Heart right ventricle (tissue), 16 donors: ENCODE results near the gene ADO. TPM values are rescaled to one million over a fixed set of nuclear protein-coding genes. Genes with fewer than 3 reads are reported as not detected.

ENCODE experiments used
- ATAC-seq, 8 donors: fragments of 200-7000 bp; cut with Tn5 transposase; one replicate each; pipeline ENCODE4 v1.9.1; 2020; ENCODE audit warnings: mild to moderate bottlenecking in 8 of 8, moderate library complexity in 8 of 8, moderate number of reproducible peaks in 1 of 8
- DNase-seq, 2 donors: peaks; one replicate each; pipeline ENCODE4 v3.0.0-alpha.2; 2020
- H3K27ac ChIP-seq, 10 donors: fragments of 200-600 bp; sonication (generic) in 2 of 10; one replicate each; pipeline versions ENCODE4 v1.5.0 to v1.8.0; 2020 to 2022; ENCODE audit warnings: mild to moderate bottlenecking in 3 of 10
- H3K27me3 ChIP-seq, 7 donors: fragments of 200-600 bp; one replicate each; pipeline ENCODE4 v1.8.0; 2021 to 2022; ENCODE audit warnings: mild to moderate bottlenecking in 2 of 7
- H3K36me3 ChIP-seq, 9 donors: fragments of 200-600 bp; sonication (generic) in 1 of 9; one replicate each; pipeline versions ENCODE4 v1.5.0 to v1.8.0; 2020 to 2022; ENCODE audit warnings: mild to moderate bottlenecking in 2 of 9
- H3K4me1 ChIP-seq, 9 donors: fragments of 200-600 bp; sonication (generic) in 1 of 9; one replicate each; pipeline versions ENCODE4 v1.5.0 to v1.8.0; 2020 to 2022; ENCODE audit warnings: mild to moderate bottlenecking in 4 of 9
- H3K4me3 ChIP-seq, 10 donors: fragments of 200-600 bp; sonication (generic) in 2 of 10; one replicate each; pipeline versions ENCODE4 v1.5.0 to v1.8.0; 2020 to 2022; ENCODE audit warnings: mild to moderate bottlenecking in 7 of 10, moderate library complexity in 2 of 10
- H3K9me3 ChIP-seq, 11 donors: fragments of 200-600 bp in 10 of 11; sonication (generic) in 2 of 11; one replicate each; pipeline versions ENCODE4 v1.5.0 to v1.8.0; 2013 to 2022; ENCODE audit warnings: mild to moderate bottlenecking in 2 of 11, control low read depth in 1 of 11, moderate library complexity in 1 of 11
- CTCF ChIP-seq, 9 donors: fragments of 200-600 bp; sonication (generic) in 2 of 9; IDR thresholded peaks; one replicate each; pipeline versions ENCODE4 v1.5.0 to v1.8.0; 2021 to 2022; ENCODE audit warnings: antibody characterized with exemption in 9 of 9, mild to moderate bottlenecking in 5 of 9, moderate library complexity in 1 of 9
- WGBS, 2 donors: extraction: QIAGEN DNeasy Blood & Tissue Kit; methylation state at CpG; one replicate each; pipeline ENCODE4 v1.1.7; 2013; ENCODE audit warnings: inconsistent platforms in 1 of 2; 5-methylcytosine and 5-hydroxymethylcytosine counted together
- intact Hi-C, 10 donors: fragments of 100-400 bp; cut with DNase I; formaldehyde crosslinking; loops; one replicate each; pipeline versions ENCODE4 v1.11.1 to v1.14.2; 2022
- polyA plus RNA-seq, 2 donors: library from polyadenylated mRNA; stranded (reverse); fragments of 200-250 nt; gene quantifications; one replicate each; pipeline ENCODE4 v1.2.3, GENCODE V29; 2013
- total RNA-seq, 10 donors: library from RNA; stranded (reverse); fragmentation: NEBNext Ultra II Directional in 3 of 10; extraction: Animal tissue kit (Norgen Biotek cat#: 25700) in 3 of 10; gene quantifications; one replicate each; pipeline versions ENCODE4 v1.2.1 to v1.2.4, GENCODE V29; 2021 to 2023
- donor health status: Arrhythmogenic right ventricular cardiomyopathy.
- donor health status: ischemic (EF 13 %, LVEDD 7.1; RV severe dilation, severe dysfunction).
- donor health status: healthy with polysubstance abuse.
- donor health status: DM: no; HTN: yes; CAD: no.
- donor health status: DM: no; HTN: no; CAD: no.
- donor health status: ischemic (EF 25% LVEDD 6.9; RV normal size, moderate dysfunction).
- donor health status: ischemic (EF 25% LVEDD 5.7; RV mildly dilated, moderate dysfunction).
- donor health status: healthy.
- donor health status: DM: yes; HTN: yes; CAD: no.
- donor health status: Ischemic cardiomyopathy.
- donor health status: ischemic (EF 35%, LVEDD 5.7; RV mildly dilated, moderate dysfunction).
- donor health status: nonischemic (EF 11% LVEDD 7.7; RV severe dilation, severe dysfunction).
- donor health status: DM: yes; HTN: yes; CAD: no.
- donor health status: PGD.
- donor health status: ischemic (EF 29% LVEDD 5.4; RV normal size, mild dysfunction).
- donor health status: nonischemic (EF 23%, LVEDD 6.1; RV moderate dilation, normal function).

Gene ADO
- total and polyA plus RNA-seq, 12 donors, result 5.1 to 21.0 (median 17.0) TPM

GRCh38 chr10:62813453-62813852 lies 8.9 kb downstream of the ADO start:
- WGBS, 2 donors, result 89 to 93% methylated on average over 27 of the region's 27 CpGs
- intact Hi-C loops, result loop anchor here in 7 of 10 donors (10.0 kb wide), 4 partner anchors 199 to 379 kb away; no protein-coding TSS in a partner anchor

GRCh38 chr10:62813981-62814380 lies 9.5 kb downstream of the ADO start:
- Histone ChIP-seq H3K27ac (no peak overlapping the region), H3K9me3 (no peaks in the 10 kb centered on the region), H3K27me3 (peaks cover 0 to 41% (median 25%) of the 10 kb centered on the region in 7 donors), H3K4me3 (peak overlapping the region in 5 of 10 donors; percentile 67 to 94 (median 77)), H3K36me3 (peaks cover 0 to 12% (median 0%) of the 10 kb centered on the region in 9 donors), H3K4me1 (peaks cover 2 to 47% (median 36%) of the 10 kb centered on the region in 9 donors)
- no peak for TF ChIP-seq CTCF (IDR thresholded peaks at IDR 0.05)
- ATAC-seq (no peak), DNase-seq (no peak)
- intact Hi-C loops, result loop anchor here in 7 of 10 donors (10.0 kb wide), 4 partner anchors 199 to 379 kb away; no protein-coding TSS in a partner anchor
- 93 to 96% methylated on average over 5 of the region's 5 CpGs for WGBS, 2 donors

More at GRCh38 chr10:62813453-62813852, 8.9 kb downstream of the ADO start:
- ATAC-seq, result no peak
- H3K9me3 ChIP-seq, result no peaks in the 10 kb centered on the region
- peak overlapping the region in 1 of 10 donors; percentile 77 for H3K4me3 ChIP-seq
- peaks cover 0 to 17% (median 0%) of the 10 kb centered on the region in 9 donors for H3K36me3 ChIP-seq
- peaks cover under 1 to 48% (median 35%) of the 10 kb centered on the region in 9 donors for H3K4me1 ChIP-seq
- H3K27me3 ChIP-seq, result peaks cover 0 to 36% (median 25%) of the 10 kb centered on the region in 7 donors
- H3K27ac ChIP-seq, result no peak overlapping the region
- TF ChIP-seq CTCF (IDR thresholded peaks at IDR 0.05), result no peak
- DNase-seq, result no peak

GRCh38 chr10:62814756-62815380 lies 10.3 kb downstream of the ADO start:
- TF ChIP-seq CTCF (IDR thresholded peaks at IDR 0.05), result no peak
- ATAC-seq (no peak), DNase-seq (peak in 1 of 2 donors; percentile 17)
- peaks cover 0 to 50% (median 33%) of the 10 kb centered on the region in 7 donors for H3K27me3 ChIP-seq
- peak overlapping the region in 6 of 10 donors; percentile 50 to 93 (median 84) for H3K27ac ChIP-seq
- H3K36me3 ChIP-seq, result peaks cover 0 to 7% (median 0%) of the 10 kb centered on the region in 9 donors
- no peaks in the 10 kb centered on the region for H3K9me3 ChIP-seq
- 3 to 6% methylated on average over 34 to 54 of the region's 54 CpGs for WGBS, 2 donors
- H3K4me1 ChIP-seq, result peaks cover 2 to 48% (median 43%) of the 10 kb centered on the region in 9 donors
- intact Hi-C loops, result loop anchor here in 9 of 10 donors (5.0 to 10.0 kb wide), 12 partner anchors 53 to 380 kb away; no protein-coding TSS in a partner anchor
- peak overlapping the region; percentile 54 to 94 (median 74) for H3K4me3 ChIP-seq

GRCh38 chr10:62815381-62816075 lies 11.0 kb downstream of the ADO start:
- Histone ChIP-seq H3K27ac (peak overlapping the region in 7 of 10 donors; percentile 79 to 93 (median 82)), H3K27me3 (peaks cover 0 to 57% (median 39%) of the 10 kb centered on the region in 7 donors), H3K36me3 (peaks cover 0 to 7% (median 0%) of the 10 kb centered on the region in 9 donors), H3K4me3 (peak overlapping the region; percentile 54 to 94 (median 74)), H3K9me3 (no peaks in the 10 kb centered on the region), H3K4me1 (peaks cover 2 to 49% (median 44%) of the 10 kb centered on the region in 9 donors)
- intact Hi-C loops, result loop anchor here in 9 of 10 donors (2.0 to 10.0 kb wide), 15 partner anchors 53 to 381 kb away; no protein-coding TSS in a partner anchor
- TF ChIP-seq CTCF (IDR thresholded peaks at IDR 0.05), result no peak
- no peak for ATAC-seq
- peak in 1 of 2 donors; percentile 9 for DNase-seq
- WGBS, 2 donors, result 1 to 2% methylated on average over 60 of the region's 60 CpGs
